HCT116 (cell line): ENCODE results near the gene LRRC10. TPM values are rescaled to one million over a fixed set of nuclear protein-coding genes. Genes with fewer than 3 reads are reported as not detected.

Source experiments
- ATAC-seq: fragments of 200-7000 bp; cut with Tn5 transposase; 2 replicates; pipeline ENCODE4 v1.9.1; 2020; ENCODE audit warnings: mild to moderate bottlenecking, moderate library complexity
- BruUV-seq: library from RNA; stranded (reverse); fragments of 400-500 nt; replicated peaks from 2 replicates; lab custom pipeline; 2021; lab: Mats Ljungman, UMichigan
- CTCF ChIA-PET: fragments of 300-600 bp; sonication (Branson Sonifier 250); formaldehyde crosslinking; loops from one replicate; lab custom pipeline; 2021; ENCODE audit warnings: antibody characterized with exemption; lab: Charles Lee
- POLR2A ChIA-PET: fragments of 300-600, 350-600 bp; sonication (Branson Sonifier 250); formaldehyde crosslinking; loops from one replicate; lab custom pipeline; 2021; ENCODE audit warnings: antibody characterized with exemption; lab: Charles Lee
- RAD21 ChIA-PET, 2 experiments: fragments of 300-600 bp; sonication (Branson Sonifier 250); formaldehyde crosslinking; loops; one replicate each; lab custom pipeline; 2023; ENCODE audit warnings: low total read pairs in 2 of 2; ENCODE audit not compliant: uncharacterized antibody in 2 of 2, unreplicated experiment in 2 of 2, low non-redundant PET in 1 of 2; lab: Charles Lee
- DNase-seq: peaks from one replicate; pipeline ENCODE4 v3.0.0-alpha.2; 2010; ENCODE audit warnings: low read depth, low spot score
- H2AFZ ChIP-seq: fragments of 200-600 bp; shearing (Covaris generic), sonication (generic); 2 replicates; pipeline ENCODE4 v1.6.1; 2017; ENCODE audit warnings: low read depth, mixed run types, mixed read lengths, antibody characterized with exemption, low read length; ENCODE audit not compliant: poor library complexity, severe bottlenecking
- H3K27ac ChIP-seq: 2 replicates; pipeline ENCODE4 v1.5.1; 2012; ENCODE audit warnings: low read depth, low read length
- H3K27me3 ChIP-seq: fragments of 200-600 bp; sonication (generic); 2 replicates; pipeline ENCODE4 v1.6.1; 2016; ENCODE audit warnings: mixed run types, low read length, mixed read lengths; ENCODE audit not compliant: insufficient read depth
- H3K36me3 ChIP-seq, 2 experiments: fragments of 200-500 bp in 1 of 2; fragments of 200-600 bp in 1 of 2; sonication (Bioruptor generic) in 1 of 2; sonication (generic) in 1 of 2; 2 replicates each; pipeline versions ENCODE4 v1.5.1 to v1.6.1; 2014 to 2016; ENCODE audit warnings: low read length in 2 of 2, inconsistent platforms in 1 of 2, mixed read lengths in 1 of 2, mixed run types in 1 of 2; ENCODE audit not compliant: insufficient read depth in 2 of 2, control insufficient read depth in 1 of 2
- H3K4me1 ChIP-seq, 2 experiments: fragments of 200-600 bp in 1 of 2; sonication (generic) in 1 of 2; 2 replicates each; pipeline versions ENCODE4 v1.5.1 to v1.6.1; 2012 to 2017; ENCODE audit warnings: low read length in 2 of 2, inconsistent platforms in 1 of 2, mild to moderate bottlenecking in 1 of 2, mixed read lengths in 1 of 2, mixed run types in 1 of 2, moderate library complexity in 1 of 2; ENCODE audit not compliant: insufficient read depth in 2 of 2, control insufficient read depth in 1 of 2
- H3K4me2 ChIP-seq: fragments of 200-600 bp; sonication (generic); 2 replicates; pipeline ENCODE4 v1.6.1; 2017; ENCODE audit warnings: mixed run types, low read length, mixed read lengths
- H3K4me3 ChIP-seq, 2 experiments: fragments of 200-600 bp in 1 of 2; sonication (generic) in 1 of 2; replicated peaks in 1 of 2; 2 replicates each; pipeline ENCODE4 v1.5.1; 2011 to 2016; ENCODE audit warnings: low read length in 2 of 2, control low read depth in 1 of 2, low read depth in 1 of 2, mild to moderate bottlenecking in 1 of 2, mixed read lengths in 1 of 2, mixed run types in 1 of 2
- H3K79me2 ChIP-seq: fragments of 200-600 bp; sonication (generic); 2 replicates; pipeline ENCODE4 v1.6.1; 2017; ENCODE audit warnings: mild to moderate bottlenecking, mixed run types, low read length, moderate library complexity, mixed read lengths; ENCODE audit not compliant: insufficient read depth
- H3K9ac ChIP-seq: fragments of 200-600 bp; sonication (generic); 2 replicates; pipeline ENCODE4 v1.6.1; 2016; ENCODE audit warnings: low read length, mixed read lengths
- H3K9me2 ChIP-seq: fragments of 200-600 bp; sonication (generic), shearing (Covaris generic); 2 replicates; pipeline ENCODE4 v1.6.1; 2017; ENCODE audit warnings: mixed run types, mild to moderate bottlenecking, moderate library complexity; ENCODE audit not compliant: insufficient read depth
- H3K9me3 ChIP-seq, 2 experiments: fragments of 200-500 bp in 1 of 2; fragments of 200-600 bp in 1 of 2; sonication (Bioruptor generic) in 1 of 2; sonication (generic) in 1 of 2; 2 replicates each; pipeline ENCODE4 v1.6.1; 2014 to 2017; ENCODE audit warnings: low read length in 2 of 2, mixed read lengths in 2 of 2, inconsistent platforms in 1 of 2, low read depth in 1 of 2, mild to moderate bottlenecking in 1 of 2, mixed run types in 1 of 2, moderate library complexity in 1 of 2; ENCODE audit not compliant: control insufficient read depth in 1 of 2, insufficient read depth in 1 of 2
- H4K20me1 ChIP-seq: fragments of 200-600 bp; sonication (generic), shearing (Covaris generic); 2 replicates; pipeline ENCODE4 v1.6.1; 2017; ENCODE audit warnings: mixed run types, mild to moderate bottlenecking, moderate library complexity; ENCODE audit not compliant: insufficient read depth
- CBX3 ChIP-seq: IDR thresholded peaks from 2 replicates; pipeline ENCODE4 v1.6.1; 2012; ENCODE audit warnings: low read depth
- CEBPB ChIP-seq: IDR thresholded peaks from 2 replicates; pipeline ENCODE4 v1.6.1; 2012; ENCODE audit warnings: low read depth
- CTCF ChIP-seq, 3 experiments: fragments of 200-600 bp in 1 of 3; sonication (generic) in 1 of 3; IDR thresholded peaks in 2 of 3; conservative IDR thresholded peaks in 1 of 3; 2 replicates each; pipeline ENCODE4 v1.5.1; 2012 to 2017; ENCODE audit warnings: low read depth in 2 of 3, low read length in 2 of 3, antibody characterized with exemption in 1 of 3, borderline replicate concordance in 1 of 3, control low read depth in 1 of 3, mild to moderate bottlenecking in 1 of 3, mixed read lengths in 1 of 3, mixed run types in 1 of 3, moderate library complexity in 1 of 3; ENCODE audit not compliant: insufficient read depth in 1 of 3
- EGR1 ChIP-seq: IDR thresholded peaks from 2 replicates; pipeline ENCODE4 v1.6.1; 2012; ENCODE audit warnings: low read depth
- EZH2 ChIP-seq: fragments of 200-600 bp; sonication (generic); IDR thresholded peaks from 2 replicates; pipeline ENCODE4 v1.6.1; 2017; ENCODE audit warnings: antibody characterized with exemption, mixed run types
- EZH2phosphoT487 ChIP-seq: fragments of 200-600 bp; IDR thresholded peaks from 2 replicates; pipeline ENCODE4 v1.6.1; 2018; ENCODE audit warnings: antibody characterized with exemption, borderline replicate concordance
- FOSL1 ChIP-seq: IDR thresholded peaks from 2 replicates; pipeline ENCODE4 v1.6.1; 2012; ENCODE audit warnings: low read depth
- POLR2A ChIP-seq: IDR thresholded peaks from 2 replicates; pipeline ENCODE4 v1.7.0; 2011; ENCODE audit warnings: borderline replicate concordance; ENCODE audit not compliant: insufficient read depth, insufficient read length; ENCODE audit errors: extremely low read depth
- RAD21 ChIP-seq: IDR thresholded peaks from 2 replicates; pipeline ENCODE4 v1.6.1; 2012; ENCODE audit warnings: low read depth, mild to moderate bottlenecking
- TCF7L2 ChIP-seq: IDR thresholded peaks from 2 replicates; pipeline ENCODE4 v1.7.0; 2011; ENCODE audit warnings: borderline replicate concordance, inconsistent platforms; ENCODE audit not compliant: insufficient read depth, insufficient read length; ENCODE audit errors: extremely low read depth
- YY1 ChIP-seq: IDR thresholded peaks from 2 replicates; pipeline ENCODE4 v1.6.1; 2011; ENCODE audit warnings: low read length, low read depth, moderate library complexity, mild to moderate bottlenecking; ENCODE audit not compliant: insufficient replicate concordance; ENCODE audit errors: extremely low read depth
- ZFX ChIP-seq: fragments of 450-650 bp; IDR thresholded peaks from 2 replicates; pipeline ENCODE4 v1.6.1; 2017
- intact Hi-C: fragments of 100-400 bp; cut with micrococcal nuclease; formaldehyde crosslinking; loops from 2 replicates; pipeline ENCODE4 v1.10.0; 2022
- total RNA-seq: library from RNA; stranded (reverse); gene quantifications from one replicate; pipeline ENCODE4 v1.2.1, GENCODE V29; 2021; ENCODE audit not compliant: unreplicated experiment

Gene LRRC10
- total RNA-seq, 1 experiment from 2014 or later = not detected

GRCh38 chr12:69579029-69579428, 31.7 kb downstream of the LRRC10 start:
- H3K27me3 ChIP-seq = no peaks in the 10 kb centered on the region
- H3K9me2 ChIP-seq = no peaks in the 10 kb centered on the region
- CTCF ChIA-PET = interaction anchor here (2.7 kb wide), 1 partner anchor 8 kb away, joined by 20 read pairs; no protein-coding TSS in a partner anchor
- H3K4me3 ChIP-seq = no peak overlapping the region
- H3K27ac ChIP-seq = no peak overlapping the region
- no peaks in the 10 kb centered on the region for H4K20me1 ChIP-seq
- H2AFZ ChIP-seq = no peak overlapping the region
- DNase-seq = no peak
- RAD21 ChIA-PET = no interaction called here
- H3K79me2 ChIP-seq = 0 out of 2 replicates have a peak, but pooled peaks cover under 1% of the 10 kb centered on the region
- no peaks in the 10 kb centered on the region for H3K9me3 ChIP-seq
- POLR2A ChIA-PET = interaction anchor here (1.7 kb wide), 1 partner anchor 8 kb away, joined by 3 read pairs; no protein-coding TSS in a partner anchor
- H3K4me1 ChIP-seq = no peaks in the 10 kb centered on the region
- no peak overlapping the region for H3K4me2 ChIP-seq
- BruUV-seq = no TSS peak
- intact Hi-C loops = loop anchor here (10.0 kb wide), 1 partner anchor 424 kb away; no protein-coding TSS in a partner anchor
- no peak for TF ChIP-seq EGR1
- no peak for TF ChIP-seq ZFX
- TF ChIP-seq CEBPB = no peak
- TF ChIP-seq TCF7L2 = no peak
- no peak for TF ChIP-seq CTCF (IDR thresholded peaks at IDR 0.05 in 2 of 3, conservative IDR thresholded peaks at IDR 0.05 in 1 of 3; ENCODE audit: borderline replicate concordance in 1 of 3, insufficient read depth in 1 of 3, low read depth in 2 of 3, low read length in 2 of 3)
- no peak for TF ChIP-seq RAD21
- no peak for TF ChIP-seq YY1
- TF ChIP-seq CBX3 = no peak
- TF ChIP-seq EZH2 = no peak
- TF ChIP-seq EZH2phosphoT487 = no peak
- TF ChIP-seq POLR2A = no peak
- TF ChIP-seq FOSL1 = no peak
- peaks cover 12 to 15% of the 10 kb centered on the region in 2 experiments; a peak in 2 of 4 replicates for H3K36me3 ChIP-seq
- ATAC-seq = no peak
- H3K9ac ChIP-seq = no peak overlapping the region
